Right lobe of liver (tissue), 4 donors: ENCODE data around the gene FKBP1A.

Experiments used
- POLR2A ChIP-seq: fragments of 450-650 bp; IDR thresholded peaks from one replicate; pipeline ENCODE4 v1.6.1; 2017; ENCODE audit warnings: antibody characterized with exemption, mild to moderate bottlenecking
- TF ChIP-seq, protein P1 (sequence below), 4 donors: fragments of 200-600 bp in 3 of 4; fragments of 450-650 bp in 1 of 4; IDR thresholded peaks; one replicate each; pipeline versions ENCODE4 v1.5.1 to v1.8.0; 2016 to 2022; ENCODE audit warnings: antibody characterized with exemption in 4 of 4, mild to moderate bottlenecking in 2 of 4
- donor health status: DM: no; HTN: no; CAD: no.
- donor health status: DM: no; HTN: no; CAD: no.
- donor health status: DM: no; HTN: yes; CAD: no.

DNA sequence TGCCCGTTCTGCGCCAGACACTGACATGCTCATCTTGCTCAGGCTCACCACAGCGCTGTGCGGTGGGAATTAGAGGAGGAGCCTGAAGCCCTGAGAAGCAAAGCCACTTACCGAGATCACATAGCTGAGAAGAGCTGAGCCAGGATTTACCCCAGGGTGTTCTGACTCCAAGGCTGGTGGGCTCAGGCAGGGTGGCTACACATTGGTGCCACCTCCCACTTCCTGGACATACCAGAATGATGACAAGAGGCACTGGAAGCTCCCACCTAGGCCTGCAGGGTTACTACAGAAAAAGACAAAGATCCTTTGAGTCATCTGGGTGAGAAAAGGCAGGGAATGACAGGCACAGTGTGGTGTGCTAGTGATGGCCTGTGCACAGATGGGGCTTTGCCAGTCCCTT is 24.4 kb upstream of the FKBP1A start:
- TF ChIP-seq, protein P1, sequence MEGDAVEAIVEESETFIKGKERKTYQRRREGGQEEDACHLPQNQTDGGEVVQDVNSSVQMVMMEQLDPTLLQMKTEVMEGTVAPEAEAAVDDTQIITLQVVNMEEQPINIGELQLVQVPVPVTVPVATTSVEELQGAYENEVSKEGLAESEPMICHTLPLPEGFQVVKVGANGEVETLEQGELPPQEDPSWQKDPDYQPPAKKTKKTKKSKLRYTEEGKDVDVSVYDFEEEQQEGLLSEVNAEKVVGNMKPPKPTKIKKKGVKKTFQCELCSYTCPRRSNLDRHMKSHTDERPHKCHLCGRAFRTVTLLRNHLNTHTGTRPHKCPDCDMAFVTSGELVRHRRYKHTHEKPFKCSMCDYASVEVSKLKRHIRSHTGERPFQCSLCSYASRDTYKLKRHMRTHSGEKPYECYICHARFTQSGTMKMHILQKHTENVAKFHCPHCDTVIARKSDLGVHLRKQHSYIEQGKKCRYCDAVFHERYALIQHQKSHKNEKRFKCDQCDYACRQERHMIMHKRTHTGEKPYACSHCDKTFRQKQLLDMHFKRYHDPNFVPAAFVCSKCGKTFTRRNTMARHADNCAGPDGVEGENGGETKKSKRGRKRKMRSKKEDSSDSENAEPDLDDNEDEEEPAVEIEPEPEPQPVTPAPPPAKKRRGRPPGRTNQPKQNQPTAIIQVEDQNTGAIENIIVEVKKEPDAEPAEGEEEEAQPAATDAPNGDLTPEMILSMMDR (IDR thresholded peaks at IDR 0.05), result no peak
- no peak for TF ChIP-seq POLR2A
